ENCODE measurements around the gene XRRA1. TPM values are rescaled to one million over a fixed set of nuclear protein-coding genes. Genes with fewer than 3 reads are reported as not detected.

Gene XRRA1
- total and polyA plus RNA-seq, 2 of the 13 experiments (the other 11 are each of a cell fraction or from before 2014, with no cell fraction given): 7.6 to 10.5 TPM

DNA sequence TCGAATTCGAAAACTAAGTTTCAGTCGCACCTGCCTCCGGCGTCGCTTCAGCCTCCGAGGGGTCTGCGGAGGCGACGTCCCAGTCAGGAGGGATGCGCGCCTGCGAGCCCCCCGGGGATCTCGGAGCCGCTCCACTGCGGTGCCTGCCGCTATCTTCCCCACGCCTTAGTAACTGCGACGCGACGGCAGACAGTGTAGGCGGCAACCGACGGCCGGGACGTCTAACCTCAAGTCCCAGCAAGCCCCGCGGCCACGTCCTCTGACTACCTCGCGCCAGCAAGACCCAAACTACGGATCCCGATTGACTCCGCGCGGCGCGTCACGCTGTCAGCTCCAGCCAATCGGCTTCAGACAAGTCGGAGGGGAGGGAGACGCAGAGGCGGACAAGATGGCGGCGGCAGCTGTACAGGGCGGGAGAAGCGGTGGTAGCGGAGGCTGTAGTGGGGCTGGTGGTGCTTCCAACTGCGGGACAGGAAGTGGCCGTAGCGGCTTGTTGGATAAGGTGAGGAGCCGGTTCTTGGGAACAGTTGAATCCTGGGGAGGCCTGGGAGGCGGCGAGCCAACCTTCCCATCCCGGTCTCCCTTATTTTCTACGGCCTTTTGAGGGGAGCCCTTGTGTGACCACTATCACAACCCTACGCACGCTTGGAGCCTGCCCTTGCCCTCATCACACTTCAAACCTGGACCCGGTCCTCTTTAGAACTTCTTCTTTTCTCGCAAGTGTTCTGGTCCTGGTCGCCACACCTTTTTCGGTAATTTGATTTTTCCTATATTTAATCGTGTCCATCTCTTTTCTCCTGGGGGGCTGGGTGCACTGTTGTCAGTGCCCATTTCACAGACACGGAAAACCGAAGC, at the start of gene XRRA1, which contains the start of gene SPCS2 (continued):
- TF ChIP-seq, protein P1, sequence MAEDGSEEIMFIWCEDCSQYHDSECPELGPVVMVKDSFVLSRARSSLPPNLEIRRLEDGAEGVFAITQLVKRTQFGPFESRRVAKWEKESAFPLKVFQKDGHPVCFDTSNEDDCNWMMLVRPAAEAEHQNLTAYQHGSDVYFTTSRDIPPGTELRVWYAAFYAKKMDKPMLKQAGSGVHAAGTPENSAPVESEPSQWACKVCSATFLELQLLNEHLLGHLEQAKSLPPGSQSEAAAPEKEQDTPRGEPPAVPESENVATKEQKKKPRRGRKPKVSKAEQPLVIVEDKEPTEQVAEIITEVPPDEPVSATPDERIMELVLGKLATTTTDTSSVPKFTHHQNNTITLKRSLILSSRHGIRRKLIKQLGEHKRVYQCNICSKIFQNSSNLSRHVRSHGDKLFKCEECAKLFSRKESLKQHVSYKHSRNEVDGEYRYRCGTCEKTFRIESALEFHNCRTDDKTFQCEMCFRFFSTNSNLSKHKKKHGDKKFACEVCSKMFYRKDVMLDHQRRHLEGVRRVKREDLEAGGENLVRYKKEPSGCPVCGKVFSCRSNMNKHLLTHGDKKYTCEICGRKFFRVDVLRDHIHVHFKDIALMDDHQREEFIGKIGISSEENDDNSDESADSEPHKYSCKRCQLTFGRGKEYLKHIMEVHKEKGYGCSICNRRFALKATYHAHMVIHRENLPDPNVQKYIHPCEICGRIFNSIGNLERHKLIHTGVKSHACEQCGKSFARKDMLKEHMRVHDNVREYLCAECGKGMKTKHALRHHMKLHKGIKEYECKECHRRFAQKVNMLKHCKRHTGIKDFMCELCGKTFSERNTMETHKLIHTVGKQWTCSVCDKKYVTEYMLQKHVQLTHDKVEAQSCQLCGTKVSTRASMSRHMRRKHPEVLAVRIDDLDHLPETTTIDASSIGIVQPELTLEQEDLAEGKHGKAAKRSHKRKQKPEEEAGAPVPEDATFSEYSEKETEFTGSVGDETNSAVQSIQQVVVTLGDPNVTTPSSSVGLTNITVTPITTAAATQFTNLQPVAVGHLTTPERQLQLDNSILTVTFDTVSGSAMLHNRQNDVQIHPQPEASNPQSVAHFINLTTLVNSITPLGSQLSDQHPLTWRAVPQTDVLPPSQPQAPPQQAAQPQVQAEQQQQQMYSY (CRISPR knock-in tag; IDR thresholded peaks at IDR 0.05): 0 out of 2 replicates have a peak, but pooled peaks have one; percentile 6
- peak; percentile 91 for TF ChIP-seq DR1 (CRISPR knock-in tag; IDR thresholded peaks at IDR 0.05)
- TF ChIP-seq, protein P2, sequence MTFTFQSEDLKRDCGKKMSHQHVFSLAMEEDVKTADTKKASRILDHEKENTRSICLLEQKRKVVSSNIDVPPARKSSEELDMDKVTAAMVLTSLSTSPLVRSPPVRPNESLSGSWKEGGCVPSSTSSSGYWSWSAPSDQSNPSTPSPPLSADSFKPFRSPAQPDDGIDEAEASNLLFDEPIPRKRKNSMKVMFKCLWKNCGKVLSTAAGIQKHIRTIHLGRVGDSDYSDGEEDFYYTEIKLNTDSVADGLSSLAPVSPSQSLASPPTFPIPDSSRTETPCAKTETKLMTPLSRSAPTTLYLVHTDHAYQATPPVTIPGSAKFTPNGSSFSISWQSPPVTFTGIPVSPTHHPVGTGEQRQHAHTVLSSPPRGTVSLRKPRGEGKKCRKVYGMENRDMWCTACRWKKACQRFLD (CRISPR knock-in tag; IDR thresholded peaks at IDR 0.05; ENCODE audit: borderline replicate concordance): peak; percentile 90
- TF ChIP-seq, protein P3, sequence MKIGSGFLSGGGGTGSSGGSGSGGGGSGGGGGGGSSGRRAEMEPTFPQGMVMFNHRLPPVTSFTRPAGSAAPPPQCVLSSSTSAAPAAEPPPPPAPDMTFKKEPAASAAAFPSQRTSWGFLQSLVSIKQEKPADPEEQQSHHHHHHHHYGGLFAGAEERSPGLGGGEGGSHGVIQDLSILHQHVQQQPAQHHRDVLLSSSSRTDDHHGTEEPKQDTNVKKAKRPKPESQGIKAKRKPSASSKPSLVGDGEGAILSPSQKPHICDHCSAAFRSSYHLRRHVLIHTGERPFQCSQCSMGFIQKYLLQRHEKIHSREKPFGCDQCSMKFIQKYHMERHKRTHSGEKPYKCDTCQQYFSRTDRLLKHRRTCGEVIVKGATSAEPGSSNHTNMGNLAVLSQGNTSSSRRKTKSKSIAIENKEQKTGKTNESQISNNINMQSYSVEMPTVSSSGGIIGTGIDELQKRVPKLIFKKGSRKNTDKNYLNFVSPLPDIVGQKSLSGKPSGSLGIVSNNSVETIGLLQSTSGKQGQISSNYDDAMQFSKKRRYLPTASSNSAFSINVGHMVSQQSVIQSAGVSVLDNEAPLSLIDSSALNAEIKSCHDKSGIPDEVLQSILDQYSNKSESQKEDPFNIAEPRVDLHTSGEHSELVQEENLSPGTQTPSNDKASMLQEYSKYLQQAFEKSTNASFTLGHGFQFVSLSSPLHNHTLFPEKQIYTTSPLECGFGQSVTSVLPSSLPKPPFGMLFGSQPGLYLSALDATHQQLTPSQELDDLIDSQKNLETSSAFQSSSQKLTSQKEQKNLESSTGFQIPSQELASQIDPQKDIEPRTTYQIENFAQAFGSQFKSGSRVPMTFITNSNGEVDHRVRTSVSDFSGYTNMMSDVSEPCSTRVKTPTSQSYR (CRISPR knock-in tag; IDR thresholded peaks at IDR 0.05; ENCODE audit: borderline replicate concordance): no peak
- peak; percentile 70 for TF ChIP-seq ARNTL (CRISPR knock-in tag; IDR thresholded peaks at IDR 0.05)
- TF ChIP-seq ZNF343 (CRISPR knock-in tag; IDR thresholded peaks at IDR 0.05): peak; percentile 68; the same call in 1 of the 2 replicates
- TF ChIP-seq TBX3 (IDR thresholded peaks at IDR 0.05; ENCODE audit: borderline replicate concordance): peak; percentile 40; the same call in 1 of the 2 replicates
- TF ChIP-seq POLR2G (IDR thresholded peaks at IDR 0.05; ENCODE audit: low read depth, low read length): peak; percentile 90
- 0 out of 2 replicates have a peak, but pooled peaks have one; percentile 74 for TF ChIP-seq KLF11 (CRISPR knock-in tag; IDR thresholded peaks at IDR 0.05)
- TF ChIP-seq NFE2L1 (CRISPR knock-in tag; IDR thresholded peaks at IDR 0.05; ENCODE audit: borderline replicate concordance): no peak
- peak; percentile 98 for TF ChIP-seq XBP1 (CRISPR knock-in tag; IDR thresholded peaks at IDR 0.05)
- TF ChIP-seq, protein P4, sequence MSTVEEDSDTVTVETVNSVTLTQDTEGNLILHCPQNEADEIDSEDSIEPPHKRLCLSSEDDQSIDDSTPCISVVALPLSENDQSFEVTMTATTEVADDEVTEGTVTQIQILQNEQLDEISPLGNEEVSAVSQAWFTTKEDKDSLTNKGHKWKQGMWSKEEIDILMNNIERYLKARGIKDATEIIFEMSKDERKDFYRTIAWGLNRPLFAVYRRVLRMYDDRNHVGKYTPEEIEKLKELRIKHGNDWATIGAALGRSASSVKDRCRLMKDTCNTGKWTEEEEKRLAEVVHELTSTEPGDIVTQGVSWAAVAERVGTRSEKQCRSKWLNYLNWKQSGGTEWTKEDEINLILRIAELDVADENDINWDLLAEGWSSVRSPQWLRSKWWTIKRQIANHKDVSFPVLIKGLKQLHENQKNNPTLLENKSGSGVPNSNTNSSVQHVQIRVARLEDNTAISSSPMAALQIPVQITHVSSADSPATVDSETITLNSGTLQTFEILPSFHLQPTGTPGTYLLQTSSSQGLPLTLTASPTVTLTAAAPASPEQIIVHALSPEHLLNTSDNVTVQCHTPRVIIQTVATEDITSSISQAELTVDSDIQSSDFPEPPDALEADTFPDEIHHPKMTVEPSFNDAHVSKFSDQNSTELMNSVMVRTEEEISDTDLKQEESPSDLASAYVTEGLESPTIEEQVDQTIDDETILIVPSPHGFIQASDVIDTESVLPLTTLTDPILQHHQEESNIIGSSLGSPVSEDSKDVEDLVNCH (CRISPR knock-in tag; IDR thresholded peaks at IDR 0.05): no peak
- no peak; the same call in 1 of the 2 replicates for TF ChIP-seq ZNF616 (CRISPR knock-in tag; IDR thresholded peaks at IDR 0.05; ENCODE audit: low read depth)
- TF ChIP-seq, protein P5, sequence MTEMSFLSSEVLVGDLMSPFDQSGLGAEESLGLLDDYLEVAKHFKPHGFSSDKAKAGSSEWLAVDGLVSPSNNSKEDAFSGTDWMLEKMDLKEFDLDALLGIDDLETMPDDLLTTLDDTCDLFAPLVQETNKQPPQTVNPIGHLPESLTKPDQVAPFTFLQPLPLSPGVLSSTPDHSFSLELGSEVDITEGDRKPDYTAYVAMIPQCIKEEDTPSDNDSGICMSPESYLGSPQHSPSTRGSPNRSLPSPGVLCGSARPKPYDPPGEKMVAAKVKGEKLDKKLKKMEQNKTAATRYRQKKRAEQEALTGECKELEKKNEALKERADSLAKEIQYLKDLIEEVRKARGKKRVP (CRISPR knock-in tag; IDR thresholded peaks at IDR 0.05): peak in 1 of 2 experiments; percentile 48; a peak in 1 of 4 replicates
- no peak for TF ChIP-seq ZNF615 (CRISPR knock-in tag; IDR thresholded peaks at IDR 0.05; ENCODE audit: borderline replicate concordance)
- TF ChIP-seq HDAC6 (IDR thresholded peaks at IDR 0.05; ENCODE audit: low read depth, low read length): no peak
